GM12865 (cell line): ENCODE measurements around the gene ADH1B.

Experiments
- DNase-seq: peaks from one replicate; pipeline ENCODE4 v3.0.0; 2010; ENCODE audit warnings: low read depth
- H3K4me3 ChIP-seq: 2 replicates; pipeline ENCODE4 v1.5.1; 2011; ENCODE audit warnings: mild to moderate bottlenecking, low read depth, low read length, control low read depth
- TF ChIP-seq, protein P1 (sequence below): IDR thresholded peaks from 2 replicates; pipeline ENCODE4 v1.5.1; 2011; ENCODE audit warnings: low read length, control low read depth, low read depth, inconsistent platforms; ENCODE audit not compliant: insufficient read depth; ENCODE audit errors: missing control alignments

Gene ADH1B

DNA sequence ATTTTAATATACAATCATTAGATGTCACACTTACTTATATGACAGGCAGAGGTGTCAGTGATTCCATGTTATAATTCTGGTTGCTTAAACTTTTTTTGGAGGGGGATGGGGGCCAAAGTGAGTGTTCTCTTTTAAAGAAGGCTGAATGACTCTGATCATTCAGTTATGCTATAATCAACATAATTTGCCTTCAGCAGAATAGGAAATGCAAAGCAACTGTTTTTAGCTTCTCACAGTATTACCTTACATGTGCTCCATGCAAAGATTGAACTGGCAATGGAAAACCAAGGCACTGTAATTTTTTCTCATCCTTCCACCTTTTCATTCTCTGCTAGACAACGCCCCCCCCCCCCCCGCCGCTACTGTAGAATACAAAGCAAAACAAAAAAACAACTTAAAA lies 18.0 kb upstream of the ADH1B start:
- no peak overlapping the region for H3K4me3 ChIP-seq
- no peak for DNase-seq
- TF ChIP-seq, protein P1, sequence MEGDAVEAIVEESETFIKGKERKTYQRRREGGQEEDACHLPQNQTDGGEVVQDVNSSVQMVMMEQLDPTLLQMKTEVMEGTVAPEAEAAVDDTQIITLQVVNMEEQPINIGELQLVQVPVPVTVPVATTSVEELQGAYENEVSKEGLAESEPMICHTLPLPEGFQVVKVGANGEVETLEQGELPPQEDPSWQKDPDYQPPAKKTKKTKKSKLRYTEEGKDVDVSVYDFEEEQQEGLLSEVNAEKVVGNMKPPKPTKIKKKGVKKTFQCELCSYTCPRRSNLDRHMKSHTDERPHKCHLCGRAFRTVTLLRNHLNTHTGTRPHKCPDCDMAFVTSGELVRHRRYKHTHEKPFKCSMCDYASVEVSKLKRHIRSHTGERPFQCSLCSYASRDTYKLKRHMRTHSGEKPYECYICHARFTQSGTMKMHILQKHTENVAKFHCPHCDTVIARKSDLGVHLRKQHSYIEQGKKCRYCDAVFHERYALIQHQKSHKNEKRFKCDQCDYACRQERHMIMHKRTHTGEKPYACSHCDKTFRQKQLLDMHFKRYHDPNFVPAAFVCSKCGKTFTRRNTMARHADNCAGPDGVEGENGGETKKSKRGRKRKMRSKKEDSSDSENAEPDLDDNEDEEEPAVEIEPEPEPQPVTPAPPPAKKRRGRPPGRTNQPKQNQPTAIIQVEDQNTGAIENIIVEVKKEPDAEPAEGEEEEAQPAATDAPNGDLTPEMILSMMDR, result no peak

DNA sequence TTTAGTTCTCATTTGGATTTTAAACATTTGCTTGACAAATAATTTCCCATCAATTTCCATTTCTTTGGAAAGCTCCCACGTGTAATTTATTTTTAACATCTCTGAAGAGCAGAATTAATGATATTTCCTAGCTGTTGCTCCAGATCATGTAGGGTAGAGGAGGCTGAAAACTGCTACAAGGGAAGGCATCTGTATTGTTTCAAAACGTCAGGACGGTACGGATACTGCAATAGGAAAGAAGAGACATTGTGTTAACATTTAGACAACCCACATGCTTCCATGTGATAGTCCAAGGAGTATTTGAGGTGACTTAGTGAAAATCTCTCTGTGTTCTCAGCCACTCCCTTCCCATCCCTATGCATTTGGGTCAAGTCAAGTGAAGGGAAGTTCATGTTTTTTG lies 15.4 kb upstream of the ADH1B start:
- H3K4me3 ChIP-seq, result no peak overlapping the region
- TF ChIP-seq, protein P1, result no peak
- DNase-seq, result no peak

DNA sequence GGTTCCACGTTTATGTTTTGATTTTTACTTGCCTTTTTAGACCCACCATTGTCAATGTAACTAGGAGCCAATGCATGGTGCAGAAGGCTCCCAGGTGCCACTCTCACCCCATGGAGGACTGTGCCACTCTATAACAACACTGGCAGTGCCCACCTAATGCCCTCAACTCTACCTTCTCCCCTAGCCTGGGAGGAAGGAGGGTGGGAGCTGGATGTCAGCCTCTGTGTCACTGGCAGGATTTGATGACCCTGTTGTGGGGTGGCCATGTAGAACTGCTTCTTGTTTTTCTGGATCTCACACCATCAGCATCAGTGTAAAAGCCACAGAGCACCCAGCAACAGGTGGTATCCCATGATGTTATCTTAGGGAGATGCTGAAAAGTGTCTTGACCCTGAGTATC lies 13.7 kb upstream of the ADH1B start:
- H3K4me3 ChIP-seq, result no peak overlapping the region
- no peak for DNase-seq
- TF ChIP-seq, protein P1, result no peak

DNA sequence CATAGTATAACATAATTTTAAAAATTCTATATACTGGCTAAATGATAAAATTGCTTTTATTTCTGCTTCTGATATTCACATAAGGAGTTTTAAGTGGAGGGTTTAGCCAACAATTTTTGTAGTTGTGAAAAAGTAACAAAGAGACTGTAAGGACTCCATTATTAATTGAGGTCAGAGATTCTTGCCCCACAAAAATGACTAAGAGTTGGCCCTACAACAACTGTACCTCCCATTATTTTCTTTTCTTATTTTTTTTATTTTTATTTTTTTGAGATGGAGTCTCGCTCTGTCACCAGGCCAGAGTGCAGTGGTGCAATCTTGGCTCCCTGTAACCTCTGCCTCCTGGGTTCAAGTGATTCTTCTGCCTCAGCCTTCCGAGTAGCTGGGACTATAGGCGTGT lies 9.4 kb upstream of the ADH1B start:
- H3K4me3 ChIP-seq, result no peak overlapping the region
- DNase-seq, result no peak
- TF ChIP-seq, protein P1, result no peak

DNA sequence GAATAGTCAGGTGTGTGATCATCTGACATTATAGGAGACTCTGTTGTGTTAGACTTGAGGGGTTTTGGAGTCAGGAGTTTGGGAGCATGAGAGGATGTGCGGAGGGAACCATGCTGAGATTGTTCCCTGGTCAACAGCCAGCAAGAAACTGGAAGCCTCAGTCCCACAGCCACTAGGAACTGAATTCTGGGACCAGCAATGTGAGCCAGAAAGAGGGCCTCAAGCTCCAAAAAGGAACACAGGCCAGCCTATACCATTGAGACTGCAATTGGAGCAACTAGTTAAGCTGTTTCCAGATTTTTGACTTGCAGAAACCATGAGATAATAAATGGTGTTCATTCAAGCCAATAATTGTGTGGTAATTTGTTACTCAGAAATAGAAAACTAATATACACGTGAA lies 8.7 kb upstream of the ADH1B start:
- TF ChIP-seq, protein P1, result no peak
- no peak overlapping the region for H3K4me3 ChIP-seq
- DNase-seq, result no peak

DNA sequence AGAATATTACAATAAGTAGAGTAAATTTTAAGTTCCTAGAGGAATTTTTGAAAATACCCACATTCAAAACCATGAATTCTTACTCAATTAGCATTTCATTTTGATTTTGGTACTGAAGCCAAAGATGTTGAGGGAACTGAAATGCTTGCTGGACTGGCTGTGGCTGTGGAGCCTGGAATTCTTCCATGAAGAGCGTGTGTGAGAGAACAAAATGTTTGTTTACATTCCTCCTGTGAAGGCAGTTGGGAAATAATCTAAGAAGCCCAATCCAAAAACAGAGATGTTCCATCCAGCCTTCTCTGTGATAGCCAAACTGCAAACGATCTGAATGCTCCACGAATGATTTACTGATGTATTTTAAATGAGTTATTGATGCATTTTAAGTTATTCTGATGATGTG lies 3.8 kb upstream of the ADH1B start:
- TF ChIP-seq, protein P1, result no peak
- H3K4me3 ChIP-seq, result no peak overlapping the region

DNA sequence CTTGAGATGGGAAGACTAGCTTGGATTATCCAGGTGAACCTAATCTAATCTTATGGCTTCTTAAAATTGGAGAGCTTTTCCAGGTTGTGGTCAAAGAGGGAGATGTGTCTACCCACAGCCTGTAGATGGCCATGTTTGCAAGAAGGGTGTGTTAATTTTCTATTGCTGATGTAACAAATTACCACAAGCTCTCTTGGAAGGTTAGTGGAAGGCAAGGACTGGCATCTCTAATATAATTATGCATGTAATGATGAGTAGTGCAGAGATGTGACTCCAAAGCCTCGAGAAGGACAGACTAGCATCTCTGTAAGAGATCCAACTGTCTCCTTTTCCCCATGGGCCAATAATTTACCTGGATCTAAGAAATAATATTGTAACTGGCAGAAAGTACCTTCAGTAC lies 3.2 kb upstream of the ADH1B start:
- no peak overlapping the region for H3K4me3 ChIP-seq
- TF ChIP-seq, protein P1, result no peak
- no peak for DNase-seq

More for the DNA sequence above, 3.8 kb upstream of the ADH1B start:
- no peak for DNase-seq
